ENCODE results near the gene NRDC. TPM values are rescaled to one million over a fixed set of nuclear protein-coding genes. Genes with fewer than 3 reads are reported as not detected.

NRDC gene
- total RNA-seq, 1 experiment from 2014 or later, result 182 TPM

DNA sequence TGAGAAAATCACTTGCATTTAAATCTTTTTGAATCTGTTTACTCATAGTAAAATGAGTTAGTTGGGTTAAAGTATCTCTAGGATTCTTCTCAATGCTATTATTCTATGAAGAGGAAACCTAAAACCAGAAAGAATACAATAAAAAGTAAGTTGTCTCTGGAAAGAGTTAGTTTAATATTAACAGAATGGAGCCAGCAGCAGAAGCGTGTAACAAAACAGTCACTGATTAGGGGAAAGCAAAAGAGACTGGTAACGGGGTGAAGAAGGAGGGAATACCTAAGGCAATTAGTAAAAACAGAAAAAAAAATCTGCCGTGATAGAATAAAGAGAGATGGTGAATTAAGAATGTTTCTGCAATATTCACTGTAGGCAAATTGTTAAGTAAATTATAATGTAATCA is 60.0 kb downstream of the NRDC start:
- no peak overlapping the region for H3K27ac ChIP-seq (ENCODE audit: low read depth, low read length)
- DNase-seq (ENCODE audit: low read depth, low spot score) (no peak), ATAC-seq (no peak)
- H3K27me3 ChIP-seq (ENCODE audit: insufficient read depth, low read length), result no peaks in the 10 kb centered on the region
- H3K9ac ChIP-seq (ENCODE audit: low read length), result no peak overlapping the region
- no peak for TF ChIP-seq ZFX (IDR thresholded peaks at IDR 0.05)
- no TSS peak for BruUV-seq (replicated peaks)
- H3K4me3 ChIP-seq (replicated peaks in 1 of 2; ENCODE audit: low read depth in 1 of 2, low read length in 2 of 2), result no peak overlapping the region
- intact Hi-C loops (cut with micrococcal nuclease), result no loop called here
- peaks cover 26 to 28% of the 10 kb centered on the region in 2 experiments for H3K36me3 ChIP-seq (ENCODE audit: control insufficient read depth in 1 of 2, insufficient read depth in 2 of 2, low read length in 2 of 2)
- no peaks in the 10 kb centered on the region for H3K9me2 ChIP-seq (ENCODE audit: insufficient read depth)
- POLR2A ChIA-PET, result no interaction called here
- H3K9me3 ChIP-seq (ENCODE audit: control insufficient read depth in 1 of 2, insufficient read depth in 1 of 2, low read depth in 1 of 2, low read length in 2 of 2), result no peaks in the 10 kb centered on the region
- CTCF ChIA-PET, result no interaction called here
- H4K20me1 ChIP-seq (ENCODE audit: insufficient read depth), result no peaks in the 10 kb centered on the region
- H2AFZ ChIP-seq (ENCODE audit: low read depth, low read length, poor library complexity, severe bottlenecking), result no peak overlapping the region
- no peaks in the 10 kb centered on the region; the same call in 1 of the 2 replicates for H3K79me2 ChIP-seq (ENCODE audit: insufficient read depth, low read length)
- H3K4me1 ChIP-seq (ENCODE audit: control insufficient read depth in 1 of 2, insufficient read depth in 2 of 2, low read length in 2 of 2), result no peaks in the 10 kb centered on the region
- no peak overlapping the region for H3K4me2 ChIP-seq (ENCODE audit: low read length)
- RAD21 ChIA-PET (ENCODE audit: low non-redundant PET in 1 of 2, low total read pairs in 2 of 2, uncharacterized antibody in 2 of 2, unreplicated experiment in 2 of 2), result no interaction called here

- Histone ChIP-seq H3K9me3 (ENCODE audit: control insufficient read depth in 1 of 2, insufficient read depth in 1 of 2, low read depth in 1 of 2, low read length in 2 of 2) (no peaks in the 10 kb centered on the region), H3K4me3 (replicated peaks in 1 of 2; ENCODE audit: low read depth in 1 of 2, low read length in 2 of 2) (no peak overlapping the region), H3K4me1 (ENCODE audit: control insufficient read depth in 1 of 2, insufficient read depth in 2 of 2, low read length in 2 of 2) (no peaks in the 10 kb centered on the region), H2AFZ (ENCODE audit: low read depth, low read length, poor library complexity, severe bottlenecking) (no peak overlapping the region), H3K4me2 (ENCODE audit: low read length) (no peak overlapping the region), H3K27me3 (ENCODE audit: insufficient read depth, low read length) (no peaks in the 10 kb centered on the region), H3K36me3 (ENCODE audit: control insufficient read depth in 1 of 2, insufficient read depth in 2 of 2, low read length in 2 of 2) (peaks cover 16 to 22% of the 10 kb centered on the region in 2 experiments; a peak in 3 of 4 replicates), H3K9ac (ENCODE audit: low read length) (no peak overlapping the region), H3K79me2 (ENCODE audit: insufficient read depth, low read length) (no peaks in the 10 kb centered on the region), H3K9me2 (ENCODE audit: insufficient read depth) (no peaks in the 10 kb centered on the region), H3K27ac (ENCODE audit: low read depth, low read length) (no peak overlapping the region), H4K20me1 (ENCODE audit: insufficient read depth) (no peaks in the 10 kb centered on the region)
- ChIA-PET CTCF (no interaction called here), POLR2A (no interaction called here), RAD21 (ENCODE audit: low non-redundant PET in 1 of 2, low total read pairs in 2 of 2, uncharacterized antibody in 2 of 2, unreplicated experiment in 2 of 2) (no interaction called here)
- DNase-seq (ENCODE audit: low read depth, low spot score) (no peak), ATAC-seq (no peak)
- TF ChIP-seq, protein P1, sequence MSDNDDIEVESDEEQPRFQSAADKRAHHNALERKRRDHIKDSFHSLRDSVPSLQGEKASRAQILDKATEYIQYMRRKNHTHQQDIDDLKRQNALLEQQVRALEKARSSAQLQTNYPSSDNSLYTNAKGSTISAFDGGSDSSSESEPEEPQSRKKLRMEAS (IDR thresholded peaks at IDR 0.05), result no peak
- TF ChIP-seq, protein P2, sequence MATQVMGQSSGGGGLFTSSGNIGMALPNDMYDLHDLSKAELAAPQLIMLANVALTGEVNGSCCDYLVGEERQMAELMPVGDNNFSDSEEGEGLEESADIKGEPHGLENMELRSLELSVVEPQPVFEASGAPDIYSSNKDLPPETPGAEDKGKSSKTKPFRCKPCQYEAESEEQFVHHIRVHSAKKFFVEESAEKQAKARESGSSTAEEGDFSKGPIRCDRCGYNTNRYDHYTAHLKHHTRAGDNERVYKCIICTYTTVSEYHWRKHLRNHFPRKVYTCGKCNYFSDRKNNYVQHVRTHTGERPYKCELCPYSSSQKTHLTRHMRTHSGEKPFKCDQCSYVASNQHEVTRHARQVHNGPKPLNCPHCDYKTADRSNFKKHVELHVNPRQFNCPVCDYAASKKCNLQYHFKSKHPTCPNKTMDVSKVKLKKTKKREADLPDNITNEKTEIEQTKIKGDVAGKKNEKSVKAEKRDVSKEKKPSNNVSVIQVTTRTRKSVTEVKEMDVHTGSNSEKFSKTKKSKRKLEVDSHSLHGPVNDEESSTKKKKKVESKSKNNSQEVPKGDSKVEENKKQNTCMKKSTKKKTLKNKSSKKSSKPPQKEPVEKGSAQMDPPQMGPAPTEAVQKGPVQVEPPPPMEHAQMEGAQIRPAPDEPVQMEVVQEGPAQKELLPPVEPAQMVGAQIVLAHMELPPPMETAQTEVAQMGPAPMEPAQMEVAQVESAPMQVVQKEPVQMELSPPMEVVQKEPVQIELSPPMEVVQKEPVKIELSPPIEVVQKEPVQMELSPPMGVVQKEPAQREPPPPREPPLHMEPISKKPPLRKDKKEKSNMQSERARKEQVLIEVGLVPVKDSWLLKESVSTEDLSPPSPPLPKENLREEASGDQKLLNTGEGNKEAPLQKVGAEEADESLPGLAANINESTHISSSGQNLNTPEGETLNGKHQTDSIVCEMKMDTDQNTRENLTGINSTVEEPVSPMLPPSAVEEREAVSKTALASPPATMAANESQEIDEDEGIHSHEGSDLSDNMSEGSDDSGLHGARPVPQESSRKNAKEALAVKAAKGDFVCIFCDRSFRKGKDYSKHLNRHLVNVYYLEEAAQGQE (IDR thresholded peaks at IDR 0.05; ENCODE audit: low read depth), result no peak
- TF ChIP-seq POLR2AphosphoS5 (IDR thresholded peaks at IDR 0.05; ENCODE audit: low read depth, low read length), result no peak
- intact Hi-C loops (cut with micrococcal nuclease), result no loop called here
- no TSS peak for BruUV-seq (replicated peaks)
These were observed 64.0 kb downstream of the NRDC start for GRCh38 chr1:51814513-51814912.
